SK-N-SH (cell line): ENCODE results near the gene WDR17. TPM values are rescaled to one million over a fixed set of nuclear protein-coding genes. Genes with fewer than 3 reads are reported as not detected.
A peak's percentile ranks its signal among the peaks of the same experiment; 100 is the strongest.

ENCODE experiments used
- CTCF ChIA-PET: fragments of 300-600, 350-600 bp; formaldehyde crosslinking; extraction: SDS; loops from one replicate; lab custom pipeline; 2021; lab: Yijun Ruan, JAX
- POLR2A ChIA-PET: fragments of 350-600 bp; sonication (Branson Sonifier 250); formaldehyde crosslinking; extraction: SDS; loops from one replicate; lab custom pipeline; 2020; ENCODE audit warnings: antibody characterized with exemption, inconsistent platforms; lab: Yijun Ruan, JAX
- DNase-seq: peaks from one replicate; pipeline ENCODE4 v3.0.0; 2012
- H2AFZ ChIP-seq: fragments of 200-600 bp; sonication (generic); 2 replicates; pipeline ENCODE4 v1.8.1; 2016; ENCODE audit warnings: antibody characterized with exemption, mild to moderate bottlenecking, low read depth
- H3F3A ChIP-seq: fragments of 200-600 bp; sonication (generic); replicated peaks from 2 replicates; pipeline ENCODE3; 2016; ENCODE audit warnings: antibody characterized with exemption, mild to moderate bottlenecking; ENCODE audit not compliant: insufficient read depth
- H3K27ac ChIP-seq, 2 experiments: fragments of 200-500 bp in 1 of 2; fragments of 200-600 bp in 1 of 2; sonication (Bioruptor generic) in 1 of 2; sonication (generic), shearing (Covaris generic) in 1 of 2; 2 replicates each; pipeline versions ENCODE4 v1.5.1 to v1.6.1; 2014 to 2016; ENCODE audit warnings: low read depth in 2 of 2, inconsistent platforms in 1 of 2, low read length in 1 of 2, mild to moderate bottlenecking in 1 of 2, mixed read lengths in 1 of 2
- H3K27me3 ChIP-seq: fragments of 200-600 bp; sonication (generic), shearing (Covaris generic); 2 replicates; pipeline ENCODE4 v1.6.1; 2016; ENCODE audit warnings: mixed run types; ENCODE audit not compliant: insufficient read depth
- H3K36me3 ChIP-seq, 2 experiments: fragments of 200-500 bp in 1 of 2; fragments of 200-600 bp in 1 of 2; sonication (Bioruptor generic) in 1 of 2; sonication (generic) in 1 of 2; replicated peaks in 1 of 2; 2 replicates each; pipeline versions ENCODE3 to v1.5.1; 2014 to 2016; ENCODE audit warnings: low read length in 1 of 2, mild to moderate bottlenecking in 1 of 2; ENCODE audit not compliant: insufficient read depth in 2 of 2, control insufficient read depth in 1 of 2
- H3K4me1 ChIP-seq, 2 experiments: fragments of 200-500 bp in 1 of 2; fragments of 200-600 bp in 1 of 2; sonication (Bioruptor generic) in 1 of 2; sonication (generic), shearing (Covaris generic) in 1 of 2; 2 replicates each; pipeline versions ENCODE4 v1.5.1 to v1.6.1; 2014 to 2016; ENCODE audit warnings: low read depth in 1 of 2, low read length in 1 of 2, mixed run types in 1 of 2; ENCODE audit not compliant: insufficient read depth in 2 of 2, control insufficient read depth in 1 of 2
- H3K4me2 ChIP-seq: fragments of 200-600 bp; sonication (generic), shearing (Covaris generic); 2 replicates; pipeline ENCODE4 v1.6.1; 2017; ENCODE audit warnings: mixed run types
- H3K4me3 ChIP-seq, 2 experiments: fragments of 200-500 bp in 1 of 2; fragments of 200-600 bp in 1 of 2; sonication (Bioruptor generic) in 1 of 2; sonication (generic), shearing (Covaris generic) in 1 of 2; 2 replicates each; pipeline versions ENCODE4 v1.5.1 to v1.8.1; 2014 to 2016; ENCODE audit warnings: low read depth in 2 of 2, inconsistent platforms in 1 of 2, low read length in 1 of 2, mild to moderate bottlenecking in 1 of 2, mixed read lengths in 1 of 2, moderate library complexity in 1 of 2
- H3K79me2 ChIP-seq: fragments of 200-600 bp; sonication (generic); 2 replicates; pipeline ENCODE4 v1.8.1; 2017; ENCODE audit warnings: mild to moderate bottlenecking; ENCODE audit not compliant: insufficient read depth
- H3K9ac ChIP-seq: fragments of 200-600 bp; sonication (generic); 2 replicates; pipeline ENCODE4 v1.6.1; 2017; ENCODE audit warnings: mixed run types
- H3K9me2 ChIP-seq: fragments of 200-600 bp; sonication (generic); 2 replicates; pipeline ENCODE4 v1.6.1; 2017; ENCODE audit warnings: mixed run types
- H3K9me3 ChIP-seq: fragments of 200-600 bp; sonication (generic); 2 replicates; pipeline ENCODE4 v1.6.1; 2017; ENCODE audit warnings: mixed run types, mild to moderate bottlenecking, moderate library complexity
- H4K20me1 ChIP-seq: fragments of 200-600 bp; sonication (generic); 2 replicates; pipeline ENCODE4 v1.6.1; 2017; ENCODE audit warnings: mild to moderate bottlenecking, mixed run types; ENCODE audit not compliant: insufficient read depth
- CHD2 ChIP-seq: fragments of 150-350 bp; IDR thresholded peaks from 2 replicates; pipeline ENCODE4 v1.6.1; 2018; ENCODE audit warnings: low read length; ENCODE audit not compliant: partially characterized antibody
- EP300 ChIP-seq, 2 experiments: IDR thresholded peaks; 2 replicates each; pipeline versions ENCODE4 v1.4.0 to v1.6.1; 2012; ENCODE audit warnings: borderline replicate concordance in 1 of 2, low read depth in 1 of 2, low read length in 1 of 2
- EZH2phosphoT487 ChIP-seq: fragments of 200-600 bp; sonication (generic); IDR thresholded peaks from 2 replicates; pipeline ENCODE4 v1.6.1; 2017; ENCODE audit warnings: low read depth, mixed run types, mild to moderate bottlenecking, antibody characterized with exemption, moderate library complexity, borderline replicate concordance
- FOSL2 ChIP-seq: IDR thresholded peaks from 2 replicates; pipeline ENCODE4 v1.4.0; 2012; ENCODE audit warnings: low read depth, mild to moderate bottlenecking, moderate library complexity, borderline replicate concordance
- FOXM1 ChIP-seq: IDR thresholded peaks from 2 replicates; pipeline ENCODE4 v1.4.0; 2012; ENCODE audit warnings: low read depth, mild to moderate bottlenecking
- GABPA ChIP-seq: IDR thresholded peaks from 2 replicates; pipeline ENCODE4 v1.4.0; 2012; ENCODE audit warnings: low read depth, mild to moderate bottlenecking
- POLR2AphosphoS5 ChIP-seq: IDR thresholded peaks from 2 replicates; pipeline ENCODE4 v1.6.1; 2012; ENCODE audit warnings: low read depth, low read length
- TAF1 ChIP-seq: IDR thresholded peaks from 2 replicates; pipeline ENCODE4 v1.6.1; 2012; ENCODE audit warnings: low read depth, mild to moderate bottlenecking, low read length, moderate library complexity, borderline replicate concordance
- YY1 ChIP-seq: IDR thresholded peaks from 2 replicates; pipeline ENCODE4 v1.4.0; 2012; ENCODE audit warnings: low read depth, mild to moderate bottlenecking
- WGBS: methylation state at CpG from one replicate; pipeline ENCODE4 v1.1.6; 2017; ENCODE audit warnings: low lambda C conversion rate; 5-methylcytosine and 5-hydroxymethylcytosine counted together
- polyA plus RNA-seq, 3 experiments: library from polyadenylated mRNA; depleted of rRNA; stranded (reverse); fragments of >200 nt; gene quantifications; 2 replicates each; pipeline ENCODE4 v1.2.3, GENCODE V29; 2012
- TF ChIP-seq, protein P1 (sequence below): IDR thresholded peaks from 2 replicates; pipeline ENCODE4 v1.6.1; 2012; ENCODE audit warnings: mild to moderate bottlenecking, low read depth, low read length, moderate library complexity

The WDR17 gene
- polyA plus RNA-seq, 1 of the 3 experiments (the other 2 are of a cell fraction): 0.72 TPM

DNA sequence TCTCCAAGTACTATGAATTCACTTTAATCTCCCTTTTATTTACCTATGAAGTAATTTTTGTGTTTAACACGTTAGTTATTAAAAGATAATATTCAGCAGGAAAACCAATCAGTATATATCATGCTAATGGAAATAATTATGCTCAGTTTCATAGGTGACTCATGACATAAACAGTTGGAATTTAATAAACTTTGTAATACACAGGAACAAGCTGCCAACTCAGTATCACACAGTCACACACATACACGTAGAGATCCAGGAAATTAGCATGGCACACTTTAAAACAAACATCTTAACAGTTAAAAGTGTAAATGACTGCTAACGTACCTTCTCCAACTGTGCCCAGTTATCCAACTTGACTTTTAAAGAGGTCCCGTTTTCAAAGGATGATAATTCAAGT, 127.5 kb downstream of the WDR17 start:
- WGBS: 44% methylated on average over 4 of the region's 4 CpGs
- TF ChIP-seq GABPA (no peak), POLR2AphosphoS5 (no peak), EP300 (IDR thresholded peaks at IDR 0.05; ENCODE audit: borderline replicate concordance in 1 of 2, low read depth in 1 of 2, low read length in 1 of 2) (no peak), EZH2phosphoT487 (no peak)
- TF ChIP-seq, protein P1, sequence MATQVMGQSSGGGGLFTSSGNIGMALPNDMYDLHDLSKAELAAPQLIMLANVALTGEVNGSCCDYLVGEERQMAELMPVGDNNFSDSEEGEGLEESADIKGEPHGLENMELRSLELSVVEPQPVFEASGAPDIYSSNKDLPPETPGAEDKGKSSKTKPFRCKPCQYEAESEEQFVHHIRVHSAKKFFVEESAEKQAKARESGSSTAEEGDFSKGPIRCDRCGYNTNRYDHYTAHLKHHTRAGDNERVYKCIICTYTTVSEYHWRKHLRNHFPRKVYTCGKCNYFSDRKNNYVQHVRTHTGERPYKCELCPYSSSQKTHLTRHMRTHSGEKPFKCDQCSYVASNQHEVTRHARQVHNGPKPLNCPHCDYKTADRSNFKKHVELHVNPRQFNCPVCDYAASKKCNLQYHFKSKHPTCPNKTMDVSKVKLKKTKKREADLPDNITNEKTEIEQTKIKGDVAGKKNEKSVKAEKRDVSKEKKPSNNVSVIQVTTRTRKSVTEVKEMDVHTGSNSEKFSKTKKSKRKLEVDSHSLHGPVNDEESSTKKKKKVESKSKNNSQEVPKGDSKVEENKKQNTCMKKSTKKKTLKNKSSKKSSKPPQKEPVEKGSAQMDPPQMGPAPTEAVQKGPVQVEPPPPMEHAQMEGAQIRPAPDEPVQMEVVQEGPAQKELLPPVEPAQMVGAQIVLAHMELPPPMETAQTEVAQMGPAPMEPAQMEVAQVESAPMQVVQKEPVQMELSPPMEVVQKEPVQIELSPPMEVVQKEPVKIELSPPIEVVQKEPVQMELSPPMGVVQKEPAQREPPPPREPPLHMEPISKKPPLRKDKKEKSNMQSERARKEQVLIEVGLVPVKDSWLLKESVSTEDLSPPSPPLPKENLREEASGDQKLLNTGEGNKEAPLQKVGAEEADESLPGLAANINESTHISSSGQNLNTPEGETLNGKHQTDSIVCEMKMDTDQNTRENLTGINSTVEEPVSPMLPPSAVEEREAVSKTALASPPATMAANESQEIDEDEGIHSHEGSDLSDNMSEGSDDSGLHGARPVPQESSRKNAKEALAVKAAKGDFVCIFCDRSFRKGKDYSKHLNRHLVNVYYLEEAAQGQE: no peak
- ChIA-PET CTCF (no interaction called here), POLR2A (no interaction called here)
- H2AFZ ChIP-seq: peak overlapping the region; percentile 64; the same call in 1 of the 2 replicates
- no peak overlapping the region for H3K4me2 ChIP-seq
- H3K27me3 ChIP-seq: no peaks in the 10 kb centered on the region
- peaks cover 33% of the 10 kb centered on the region for H3F3A ChIP-seq
- peak overlapping the region in 1 of 2 experiments; percentile 62; a peak in 2 of 4 replicates for H3K27ac ChIP-seq
- H3K4me1 ChIP-seq: peaks cover 12 to 18% of the 10 kb centered on the region in 2 experiments; a peak in 3 of 4 replicates
- no peak overlapping the region for H3K4me3 ChIP-seq
- no peaks in the 10 kb centered on the region for H4K20me1 ChIP-seq
- H3K9me3 ChIP-seq: no peaks in the 10 kb centered on the region
- no peaks in the 10 kb centered on the region for H3K36me3 ChIP-seq
- no peak for DNase-seq
- H3K79me2 ChIP-seq: no peaks in the 10 kb centered on the region
- H3K9ac ChIP-seq: peak overlapping the region; percentile 57; the same call in 1 of the 2 replicates
- H3K9me2 ChIP-seq: no peaks in the 10 kb centered on the region

- Histone ChIP-seq H3K79me2 (no peaks in the 10 kb centered on the region), H3K9me3 (no peaks in the 10 kb centered on the region), H2AFZ (peak overlapping the region; percentile 64; the same call in 1 of the 2 replicates), H3K9ac (peak overlapping the region; percentile 57; the same call in 1 of the 2 replicates), H3F3A (peaks cover 33% of the 10 kb centered on the region), H3K4me2 (peak overlapping the region; percentile 56), H3K4me3 (no peak overlapping the region), H4K20me1 (no peaks in the 10 kb centered on the region), H3K4me1 (peaks cover 12 to 18% of the 10 kb centered on the region in 2 experiments; a peak in 3 of 4 replicates), H3K27ac (peak overlapping the region in 1 of 2 experiments; percentile 62; a peak in 2 of 4 replicates), H3K27me3 (no peaks in the 10 kb centered on the region), H3K9me2 (no peaks in the 10 kb centered on the region), H3K36me3 (no peaks in the 10 kb centered on the region)
- no peak for DNase-seq
- POLR2A ChIA-PET: no interaction called here
- TF ChIP-seq FOXM1: no peak
- TF ChIP-seq CHD2: no peak
- TF ChIP-seq YY1: no peak
- peak; percentile 27; the same call in 1 of the 2 replicates for TF ChIP-seq FOSL2
- TF ChIP-seq TAF1: no peak
- WGBS: 18% methylated on average over 3 of the region's 3 CpGs
- CTCF ChIA-PET: no interaction called here
These were observed 128.3 kb downstream of the WDR17 start for GRCh38 chr4:176193938-176194337.
